A549 (cell line): ENCODE data around the gene TRMO. TPM values are rescaled to one million over a fixed set of nuclear protein-coding genes. Genes with fewer than 3 reads are reported as not detected.
A peak's percentile ranks its signal among the peaks of the same experiment; 100 is the strongest.

Source experiments
- ATAC-seq, 2 experiments: fragments of 200-7000 bp in 1 of 2; fragments of >200 bp in 1 of 2; cut with Nextera tagmentation in 1 of 2; cut with Tn5 transposase in 1 of 2; 3 replicates each; pipeline versions ENCODE4 v1.8.0 to v1.9.1; 2018 to 2020; ENCODE audit warnings: mild to moderate bottlenecking in 1 of 2, moderate library complexity in 1 of 2
- CTCF ChIA-PET: fragments of 300-600 bp; sonication (Branson Sonifier 250); formaldehyde crosslinking; extraction: SDS; loops from one replicate; lab custom pipeline; 2021; ENCODE audit warnings: antibody characterized with exemption, inconsistent platforms; lab: Yijun Ruan, JAX
- POLR2A ChIA-PET: fragments of 350-600 bp; formaldehyde crosslinking; extraction: SDS; loops from one replicate; lab custom pipeline; 2021; ENCODE audit warnings: antibody characterized with exemption, inconsistent platforms; lab: Yijun Ruan, JAX
- DNase-seq, 2 experiments: peaks; one replicate each; pipeline versions ENCODE4 v3.0.0 to v3.0.0-alpha.2; 2011 to 2016; ENCODE audit warnings: low read depth in 1 of 2, low spot score in 1 of 2
- FAIRE-seq: peaks from 2 replicates; lab custom pipeline; 2011; peaks lifted over from hg19 to GRCh38; lab: Jason Lieb, UNC
- H3K27ac ChIP-seq, 2 experiments: fragments of >200 bp; sonication (Bioruptor Twin); formaldehyde crosslinking; 3 replicates each; pipeline ENCODE4 v1.5.1; 2016 to 2017
- H3K4me1 ChIP-seq: fragments of >200 bp; sonication (Bioruptor Twin); formaldehyde crosslinking; 3 replicates; pipeline ENCODE4 v1.6.1; 2016
- H3K4me2 ChIP-seq: fragments of >200 bp; sonication (Bioruptor Twin); formaldehyde crosslinking; 3 replicates; pipeline ENCODE4 v1.6.1; 2016
- H3K4me3 ChIP-seq: fragments of >200 bp; sonication (Bioruptor Twin); formaldehyde crosslinking; 3 replicates; pipeline ENCODE4 v1.5.1; 2016
- H3K9me3 ChIP-seq: fragments of >200 bp; sonication (Bioruptor Twin); formaldehyde crosslinking; 3 replicates; pipeline ENCODE4 v1.6.1; 2016
- EP300 ChIP-seq, 2 experiments: fragments of >200 bp; sonication (Bioruptor Twin); formaldehyde crosslinking; IDR thresholded peaks; 2 replicates in 1 of 2; 3 replicates in 1 of 2; pipeline ENCODE4 v1.6.1; 2016 to 2017
- FOSB ChIP-seq: fragments of 250-450 bp; sonication (Bioruptor Pico); IDR thresholded peaks from 2 replicates; pipeline ENCODE4 v1.5.0; 2020; ENCODE audit warnings: mild to moderate bottlenecking, moderate library complexity
- FOSL2 ChIP-seq, 2 experiments: fragments of 450-650 bp in 1 of 2; fragments of >200 bp in 1 of 2; sonication (Bioruptor Twin) in 1 of 2; formaldehyde crosslinking; IDR thresholded peaks; 2 replicates each; pipeline versions ENCODE4 v1.5.0 to v1.6.1; 2016 to 2020; ENCODE audit warnings: mild to moderate bottlenecking in 1 of 2, moderate library complexity in 1 of 2
- FOXS1 ChIP-seq: fragments of 250-450 bp; sonication (Bioruptor Pico); IDR thresholded peaks from 2 replicates; pipeline ENCODE4 v1.5.0; 2020; ENCODE audit warnings: mild to moderate bottlenecking, moderate library complexity
- HOXA7 ChIP-seq: fragments of 250-450 bp; sonication (Bioruptor Pico); IDR thresholded peaks from 2 replicates; pipeline ENCODE4 v1.5.0; 2020; ENCODE audit warnings: mild to moderate bottlenecking, moderate library complexity
- MAFK ChIP-seq: fragments of 450-650 bp; IDR thresholded peaks from 2 replicates; pipeline ENCODE4 v1.6.1; 2014; ENCODE audit not compliant: partially characterized antibody
- MYC ChIP-seq: IDR thresholded peaks from 2 replicates; pipeline ENCODE4 v1.6.1; 2012; ENCODE audit warnings: mild to moderate bottlenecking, inconsistent platforms, low read length, improper control_type of control experiment, borderline replicate concordance
- RAD21 ChIP-seq, 2 experiments: fragments of >200 bp in 1 of 2; sonication (Bioruptor Twin) in 1 of 2; formaldehyde crosslinking in 1 of 2; IDR thresholded peaks in 1 of 2; conservative IDR thresholded peaks in 1 of 2; 2 replicates in 1 of 2; 3 replicates in 1 of 2; pipeline ENCODE4 v1.6.1; 2012 to 2018; ENCODE audit warnings: inconsistent platforms in 1 of 2
- RCOR1 ChIP-seq: fragments of 150-350 bp; IDR thresholded peaks from 2 replicates; pipeline ENCODE4 v1.6.1; 2014; ENCODE audit warnings: antibody characterized with exemption, low read length, low read depth
- RNF2 ChIP-seq: fragments of 200-600 bp; sonication (generic); IDR thresholded peaks from 2 replicates; pipeline ENCODE4 v1.6.1; 2016; ENCODE audit warnings: low read depth, mild to moderate bottlenecking, antibody characterized with exemption, moderate library complexity, borderline replicate concordance
- SMC3 ChIP-seq: fragments of >200 bp; sonication (Bioruptor Twin); formaldehyde crosslinking; IDR thresholded peaks from 3 replicates; pipeline ENCODE4 v1.6.1; 2018; ENCODE audit warnings: inconsistent platforms
- SREBF2 ChIP-seq: fragments of 450-650 bp; IDR thresholded peaks from 2 replicates; pipeline ENCODE4 v1.6.1; 2014; ENCODE audit warnings: mild to moderate bottlenecking, moderate library complexity
- ZC3H11A ChIP-seq: fragments of 450-650 bp; IDR thresholded peaks from 2 replicates; pipeline ENCODE4 v1.6.1; 2014; ENCODE audit warnings: antibody characterized with exemption, mild to moderate bottlenecking
- ZSCAN20 ChIP-seq: fragments of 250-450 bp; sonication (Bioruptor Pico); IDR thresholded peaks from 2 replicates; pipeline ENCODE4 v1.8.0; 2022; ENCODE audit warnings: mild to moderate bottlenecking, moderate library complexity
- WGBS: methylation state at CpG from one replicate; pipeline ENCODE4 v1.1.6; 2017; ENCODE audit errors: missing lambda C conversion rate; 5-methylcytosine and 5-hydroxymethylcytosine counted together
- polyA plus RNA-seq, 4 experiments: library from polyadenylated mRNA; depleted of rRNA in 3 of 4; stranded (reverse); fragments of >200 nt; fragmentation: RNase III in 1 of 4; extraction: RNeasy Plus Mini Kit Qiagen cat#74134 plus additional on column Dnase treatment in 1 of 4; gene quantifications; 2 replicates in 3 of 4; 3 replicates in 1 of 4; pipeline ENCODE4 v1.2.3, GENCODE V29; 2011 to 2017
- TF ChIP-seq, protein P1 (sequence below): fragments of >200 bp; sonication (Bioruptor Twin); formaldehyde crosslinking; IDR thresholded peaks from 3 replicates; pipeline ENCODE4 v1.5.1; 2016
- TF ChIP-seq, protein P2 (sequence below): IDR thresholded peaks from 2 replicates; pipeline ENCODE4 v1.6.1; 2012

Gene TRMO
- polyA plus RNA-seq, 2 of the 4 experiments (the other 2 are of a cell fraction): 12.0 to 18.8 TPM

DNA sequence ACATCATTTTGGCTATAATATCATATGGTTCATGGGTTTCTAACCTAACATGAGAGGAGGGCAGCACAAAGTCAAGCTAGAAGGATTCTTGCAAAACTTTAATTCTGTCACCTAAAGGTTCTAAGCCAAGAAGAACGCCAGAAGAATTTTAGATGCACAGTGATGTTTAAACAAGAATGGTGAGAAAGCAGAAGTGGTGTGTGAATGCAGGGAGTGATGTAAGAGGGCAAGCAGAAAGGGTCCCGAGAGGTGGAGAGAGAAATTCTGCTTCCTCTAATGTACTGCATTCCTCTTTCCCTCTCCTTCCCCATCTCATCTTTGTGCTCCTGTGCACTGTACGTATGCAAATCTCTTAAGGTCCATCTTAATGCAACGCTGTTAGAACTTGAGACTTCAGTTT lies 2.1 kb upstream of the TRMO start:
- ChIA-PET POLR2A (interaction anchor here (1.1 kb wide), 1 partner anchor 132 kb away, joined by 3 read pairs; no protein-coding TSS in a partner anchor), CTCF (interaction anchor here (0.7 to 7.5 kb wide), 52 partner anchors 11 to 851 kb away, joined by 3 to 116 read pairs (median 5); partner anchors contain the start of genes ANP32B and NANS)
- 24% methylated on average over 4 of the region's 4 CpGs for WGBS
- Histone ChIP-seq H3K9me3 (no peaks in the 10 kb centered on the region), H3K4me3 (no peak overlapping the region), H3K4me1 (0 out of 3 replicates have a peak, but pooled peaks cover 5% of the 10 kb centered on the region), H3K27ac (no peak overlapping the region), H3K4me2 (peak overlapping the region; percentile 93; the same call in 2 of the 3 replicates)
- FAIRE-seq (no peak), DNase-seq (no peak), ATAC-seq (no peak)
- TF ChIP-seq HOXA7 (CRISPR knock-in tag) (no peak), SREBF2 (no peak), ZSCAN20 (CRISPR knock-in tag) (no peak), FOSB (CRISPR knock-in tag) (no peak), MAFK (no peak)

DNA sequence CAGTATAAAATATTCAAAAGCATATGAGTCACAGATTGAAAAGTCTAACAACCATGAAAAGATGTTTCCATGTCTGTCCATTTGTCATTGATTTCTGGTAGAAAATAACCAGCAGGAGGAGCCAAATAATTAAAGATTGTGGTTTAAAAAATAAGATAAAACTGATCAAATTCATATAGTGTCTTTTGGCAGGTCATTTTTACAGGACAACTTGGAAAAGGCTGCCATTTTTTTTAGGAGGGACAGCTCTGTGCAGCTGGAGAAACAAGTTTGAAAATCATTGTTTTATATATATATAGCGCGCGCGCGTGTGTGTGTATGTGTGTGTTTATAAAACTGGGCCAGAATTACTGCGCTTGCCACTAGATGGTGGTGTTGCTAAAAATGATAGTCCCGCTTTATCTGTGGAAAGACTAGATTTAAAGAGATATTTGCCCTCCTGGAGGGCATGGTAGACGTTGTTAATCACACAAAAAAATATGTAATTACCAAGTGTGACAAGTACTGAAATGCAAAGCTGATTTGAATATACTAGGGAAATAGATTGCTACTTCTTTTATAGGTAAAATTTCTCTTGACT lies 1.3 kb upstream of the TRMO start:
- H3K4me2 ChIP-seq: peak overlapping the region; percentile 93
- no peaks in the 10 kb centered on the region for H3K9me3 ChIP-seq
- 1% methylated on average over 8 of the region's 8 CpGs for WGBS
- peak overlapping the region; percentile 48 to 95; a peak in 3 of 6 replicates for H3K27ac ChIP-seq
- FAIRE-seq: peak; percentile 7
- ChIA-PET CTCF (interaction anchor here (0.6 to 7.5 kb wide), 73 partner anchors 11 to 852 kb away, joined by 3 to 116 read pairs (median 4); partner anchors contain the start of genes ANP32B, HEMGN and NANS), POLR2A (interaction anchor here (1.1 to 2.2 kb wide), 3 partner anchors 10 to 218 kb away, joined by 3 to 14 read pairs (median 4); no protein-coding TSS in a partner anchor)
- peak; percentile 51 to 85 for DNase-seq
- ATAC-seq: peak; percentile 60 to 72; a peak in 5 of 6 replicates
- peak overlapping the region; percentile 55; the same call in 2 of the 3 replicates for H3K4me3 ChIP-seq
- 0 out of 3 replicates have a peak, but pooled peaks cover 5% of the 10 kb centered on the region for H3K4me1 ChIP-seq
- TF ChIP-seq, protein P1, sequence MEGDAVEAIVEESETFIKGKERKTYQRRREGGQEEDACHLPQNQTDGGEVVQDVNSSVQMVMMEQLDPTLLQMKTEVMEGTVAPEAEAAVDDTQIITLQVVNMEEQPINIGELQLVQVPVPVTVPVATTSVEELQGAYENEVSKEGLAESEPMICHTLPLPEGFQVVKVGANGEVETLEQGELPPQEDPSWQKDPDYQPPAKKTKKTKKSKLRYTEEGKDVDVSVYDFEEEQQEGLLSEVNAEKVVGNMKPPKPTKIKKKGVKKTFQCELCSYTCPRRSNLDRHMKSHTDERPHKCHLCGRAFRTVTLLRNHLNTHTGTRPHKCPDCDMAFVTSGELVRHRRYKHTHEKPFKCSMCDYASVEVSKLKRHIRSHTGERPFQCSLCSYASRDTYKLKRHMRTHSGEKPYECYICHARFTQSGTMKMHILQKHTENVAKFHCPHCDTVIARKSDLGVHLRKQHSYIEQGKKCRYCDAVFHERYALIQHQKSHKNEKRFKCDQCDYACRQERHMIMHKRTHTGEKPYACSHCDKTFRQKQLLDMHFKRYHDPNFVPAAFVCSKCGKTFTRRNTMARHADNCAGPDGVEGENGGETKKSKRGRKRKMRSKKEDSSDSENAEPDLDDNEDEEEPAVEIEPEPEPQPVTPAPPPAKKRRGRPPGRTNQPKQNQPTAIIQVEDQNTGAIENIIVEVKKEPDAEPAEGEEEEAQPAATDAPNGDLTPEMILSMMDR: peak; percentile 99
- TF ChIP-seq RNF2: no peak
- TF ChIP-seq, protein P2, sequence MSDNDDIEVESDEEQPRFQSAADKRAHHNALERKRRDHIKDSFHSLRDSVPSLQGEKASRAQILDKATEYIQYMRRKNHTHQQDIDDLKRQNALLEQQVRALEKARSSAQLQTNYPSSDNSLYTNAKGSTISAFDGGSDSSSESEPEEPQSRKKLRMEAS: peak; percentile 62
- no peak for TF ChIP-seq MYC
- no peak for TF ChIP-seq FOSL2 (IDR thresholded peaks at IDR 0.05)
- peak; percentile 55 for TF ChIP-seq FOSL2 (CRISPR knock-in tag; IDR thresholded peaks at IDR 0.05)
- TF ChIP-seq SMC3: peak; percentile 84
- peak; percentile 45 to 91 for TF ChIP-seq RAD21 (conservative IDR thresholded peaks at IDR 0.05 in 1 of 2, IDR thresholded peaks at IDR 0.05 in 1 of 2)
- peak; percentile 68; the same call in 1 of the 2 replicates for TF ChIP-seq FOXS1 (CRISPR knock-in tag)

DNA sequence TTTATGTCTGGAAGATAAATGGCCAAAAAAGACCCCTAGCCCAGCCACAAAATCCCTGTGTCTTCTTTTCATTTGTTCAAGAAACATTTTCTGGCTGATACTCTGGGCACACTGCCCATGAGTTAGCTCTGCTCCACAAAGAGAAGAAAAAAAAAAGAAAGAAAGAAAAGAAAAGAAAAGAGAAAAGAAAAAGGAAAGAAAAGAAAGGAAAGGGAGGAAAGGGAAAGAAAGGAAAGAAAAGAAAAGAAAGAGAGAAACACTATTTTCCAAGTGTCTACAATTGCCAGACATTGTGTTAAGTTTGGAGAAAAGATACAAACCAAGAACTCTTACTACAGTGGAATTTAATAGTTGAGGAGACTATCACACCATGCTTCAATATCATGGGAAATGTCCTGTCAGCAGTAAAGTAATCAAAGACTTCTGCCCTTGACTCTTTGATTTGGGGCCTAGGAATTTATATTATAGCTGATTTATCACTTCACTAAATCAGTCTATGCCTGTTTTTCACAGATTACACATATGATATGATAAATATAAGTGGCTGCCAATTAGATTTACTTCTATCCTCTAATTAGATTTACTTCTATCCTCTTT lies 3.0 kb downstream of the TRMO start:
- no peak for ATAC-seq
- H3K4me2 ChIP-seq: no peak overlapping the region
- no peak overlapping the region for H3K27ac ChIP-seq
- H3K4me1 ChIP-seq: 0 out of 3 replicates have a peak, but pooled peaks cover 5% of the 10 kb centered on the region
- DNase-seq: no peak
- no peaks in the 10 kb centered on the region for H3K9me3 ChIP-seq
- TF ChIP-seq MAFK (peak; percentile 77), RCOR1 (no peak)
- CTCF ChIA-PET: interaction anchor here (1.2 to 7.5 kb wide), 3 partner anchors 18 to 35 kb away, joined by 3 to 116 read pairs (median 11); no protein-coding TSS in a partner anchor
- no peak overlapping the region for H3K4me3 ChIP-seq
- POLR2A ChIA-PET: interaction anchor here (1.3 kb wide), 1 partner anchor 222 kb away, joined by 3 read pairs; the partner anchor contains the start of gene XPA
- FAIRE-seq: no peak

DNA sequence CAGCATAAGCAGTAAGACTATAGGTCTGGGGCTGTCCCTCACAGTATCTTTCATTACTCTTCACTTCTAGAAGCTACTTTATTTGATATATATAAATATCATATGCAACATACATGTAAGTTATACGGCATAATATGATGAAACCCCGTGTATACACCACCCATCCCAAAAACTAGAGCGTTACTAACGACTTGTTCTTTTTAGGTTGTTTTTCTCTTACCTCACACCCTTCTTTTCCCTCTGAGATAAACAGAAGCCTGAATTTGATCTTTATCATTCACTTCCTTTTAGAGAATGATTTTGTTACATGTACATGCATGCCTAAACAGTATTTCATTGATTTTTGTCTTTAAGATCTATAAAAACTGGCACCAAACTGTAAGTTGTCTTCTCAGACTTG lies 3.7 kb downstream of the TRMO start:
- FAIRE-seq (no peak), DNase-seq (no peak), ATAC-seq (no peak)
- Histone ChIP-seq H3K4me2 (no peak overlapping the region), H3K9me3 (no peaks in the 10 kb centered on the region), H3K27ac (no peak overlapping the region), H3K4me3 (no peak overlapping the region), H3K4me1 (0 out of 3 replicates have a peak, but pooled peaks cover 5% of the 10 kb centered on the region)
- TF ChIP-seq EP300 (IDR thresholded peaks at IDR 0.05): no peak
- TF ChIP-seq ZC3H11A: no peak
- no peak for TF ChIP-seq HOXA7 (CRISPR knock-in tag)
- POLR2A ChIA-PET: no interaction called here
- WGBS: 85% methylated on average over 4 of the region's 4 CpGs
- CTCF ChIA-PET: no interaction called here
